Prostate gland (tissue), 2 donors: ENCODE data around the gene ASIC1. TPM values are rescaled to one million over a fixed set of nuclear protein-coding genes. Genes with fewer than 3 reads are reported as not detected.

Experiments used
- DNase-seq: peaks from one replicate; pipeline ENCODE4 v3.0.0-alpha.2; 2019; ENCODE audit warnings: low spot score
- H3K27ac ChIP-seq, 2 donors: fragments of 200-600 bp; sonication (generic); 2 replicates each; pipeline ENCODE4 v1.5.1; 2017 to 2019
- H3K27me3 ChIP-seq: fragments of 200-600 bp; sonication (generic); replicated peaks from 2 replicates; pipeline ENCODE4 v1.5.1; 2019; ENCODE audit not compliant: insufficient read depth
- H3K36me3 ChIP-seq, 2 donors: fragments of 200-600 bp; sonication (generic); 1 replicate in 1 of 2; 2 replicates in 1 of 2; pipeline versions ENCODE4 v1.5.1 to v1.8.1; 2017 to 2019
- H3K4me1 ChIP-seq: fragments of 200-600 bp; sonication (generic); replicated peaks from 2 replicates; pipeline ENCODE4 v1.5.1; 2019
- H3K4me3 ChIP-seq, 2 donors: fragments of 200-600 bp; sonication (generic); 2 replicates each; pipeline ENCODE4 v1.5.1; 2017 to 2019
- H3K9me3 ChIP-seq: fragments of 200-600 bp; sonication (generic); 2 replicates; pipeline ENCODE4 v1.5.1; 2017
- POLR2A ChIP-seq: fragments of 450-650 bp; IDR thresholded peaks from one replicate; pipeline ENCODE4 v1.6.1; 2016; ENCODE audit warnings: antibody characterized with exemption, mild to moderate bottlenecking
- POLR2AphosphoS5 ChIP-seq: sonication (generic); formaldehyde crosslinking; IDR thresholded peaks from one replicate; pipeline ENCODE4 v1.6.1; 2017; ENCODE audit warnings: antibody characterized with exemption
- WGBS: methylation state at CpG from one replicate; pipeline ENCODE4 v1.1.5; 2018; 5-methylcytosine and 5-hydroxymethylcytosine counted together
- intact Hi-C: fragments of 100-400 bp; cut with DNase I; formaldehyde crosslinking; loops from one replicate; pipeline ENCODE4 v1.14.2; 2022
- total RNA-seq, 2 donors: library from RNA; depleted of rRNA; stranded (reverse); fragments of >200 nt; gene quantifications; one replicate each; pipeline ENCODE4 v1.1.0, GENCODE V29; 2016
- TF ChIP-seq, protein P1 (sequence below), 4 experiments: fragments of 200-600 bp in 2 of 4; fragments of 450-650 bp in 2 of 4; sonication (generic) in 2 of 4; IDR thresholded peaks; 1 replicate in 3 of 4; 2 replicates in 1 of 4; pipeline ENCODE4 v1.5.1; 2016 to 2019; ENCODE audit warnings: antibody characterized with exemption in 4 of 4, mild to moderate bottlenecking in 2 of 4, moderate library complexity in 2 of 4

ASIC1 gene
- total RNA-seq, 2 donors from 2014 or later: 2.7 to 3.2 TPM

- Histone ChIP-seq H3K9me3 (no peaks in the 10 kb centered on the region), H3K27ac (no peak overlapping the region), H3K4me3 (no peak overlapping the region), H3K4me1 (no peaks in the 10 kb centered on the region), H3K36me3 (peaks cover 9 to 10% of the 10 kb centered on the region in 2 donors), H3K27me3 (no peaks in the 10 kb centered on the region)
- 91% methylated on average over 5 of the region's 5 CpGs for WGBS
- intact Hi-C loops: no loop called here
- no peak for DNase-seq
- no peak for TF ChIP-seq POLR2A
- TF ChIP-seq POLR2AphosphoS5: no peak
- TF ChIP-seq, protein P1, sequence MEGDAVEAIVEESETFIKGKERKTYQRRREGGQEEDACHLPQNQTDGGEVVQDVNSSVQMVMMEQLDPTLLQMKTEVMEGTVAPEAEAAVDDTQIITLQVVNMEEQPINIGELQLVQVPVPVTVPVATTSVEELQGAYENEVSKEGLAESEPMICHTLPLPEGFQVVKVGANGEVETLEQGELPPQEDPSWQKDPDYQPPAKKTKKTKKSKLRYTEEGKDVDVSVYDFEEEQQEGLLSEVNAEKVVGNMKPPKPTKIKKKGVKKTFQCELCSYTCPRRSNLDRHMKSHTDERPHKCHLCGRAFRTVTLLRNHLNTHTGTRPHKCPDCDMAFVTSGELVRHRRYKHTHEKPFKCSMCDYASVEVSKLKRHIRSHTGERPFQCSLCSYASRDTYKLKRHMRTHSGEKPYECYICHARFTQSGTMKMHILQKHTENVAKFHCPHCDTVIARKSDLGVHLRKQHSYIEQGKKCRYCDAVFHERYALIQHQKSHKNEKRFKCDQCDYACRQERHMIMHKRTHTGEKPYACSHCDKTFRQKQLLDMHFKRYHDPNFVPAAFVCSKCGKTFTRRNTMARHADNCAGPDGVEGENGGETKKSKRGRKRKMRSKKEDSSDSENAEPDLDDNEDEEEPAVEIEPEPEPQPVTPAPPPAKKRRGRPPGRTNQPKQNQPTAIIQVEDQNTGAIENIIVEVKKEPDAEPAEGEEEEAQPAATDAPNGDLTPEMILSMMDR (IDR thresholded peaks at IDR 0.05): no peak
Observed at GRCh38 chr12:50090391-50090790, 33.0 kb downstream of the ASIC1 start.

DNA sequence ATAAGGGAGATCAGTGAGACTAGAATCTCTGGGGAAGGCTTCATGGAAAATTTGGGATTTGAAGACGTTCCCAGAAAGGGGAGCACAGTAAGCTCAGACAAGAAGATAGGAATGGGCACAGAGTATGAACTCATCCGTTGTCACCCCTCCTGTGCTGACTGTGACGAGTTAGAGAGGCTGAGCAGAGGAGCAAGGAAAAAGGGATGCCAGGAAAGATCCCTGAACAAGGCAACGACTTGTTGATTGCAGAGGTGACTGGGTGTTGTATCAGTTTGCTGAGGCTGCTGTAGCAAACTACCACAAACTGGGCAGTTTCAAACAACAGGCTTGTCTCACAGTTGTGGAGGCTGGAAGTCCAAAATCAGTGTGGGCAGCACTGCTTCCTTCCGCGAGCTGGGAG, 40.6 kb downstream of the ASIC1 start:
- TF ChIP-seq, protein P1 (IDR thresholded peaks at IDR 0.05): no peak
- TF ChIP-seq POLR2A: no peak
- no peak for TF ChIP-seq POLR2AphosphoS5
- Histone ChIP-seq H3K27me3 (no peaks in the 10 kb centered on the region), H3K4me1 (no peaks in the 10 kb centered on the region), H3K36me3 (peaks cover 22 to 32% of the 10 kb centered on the region in 2 donors), H3K4me3 (no peak overlapping the region), H3K9me3 (no peaks in the 10 kb centered on the region), H3K27ac (no peak overlapping the region)
- no peak for DNase-seq
- intact Hi-C loops: no loop called here
- WGBS: 87% methylated on average over 6 of the region's 6 CpGs

DNA sequence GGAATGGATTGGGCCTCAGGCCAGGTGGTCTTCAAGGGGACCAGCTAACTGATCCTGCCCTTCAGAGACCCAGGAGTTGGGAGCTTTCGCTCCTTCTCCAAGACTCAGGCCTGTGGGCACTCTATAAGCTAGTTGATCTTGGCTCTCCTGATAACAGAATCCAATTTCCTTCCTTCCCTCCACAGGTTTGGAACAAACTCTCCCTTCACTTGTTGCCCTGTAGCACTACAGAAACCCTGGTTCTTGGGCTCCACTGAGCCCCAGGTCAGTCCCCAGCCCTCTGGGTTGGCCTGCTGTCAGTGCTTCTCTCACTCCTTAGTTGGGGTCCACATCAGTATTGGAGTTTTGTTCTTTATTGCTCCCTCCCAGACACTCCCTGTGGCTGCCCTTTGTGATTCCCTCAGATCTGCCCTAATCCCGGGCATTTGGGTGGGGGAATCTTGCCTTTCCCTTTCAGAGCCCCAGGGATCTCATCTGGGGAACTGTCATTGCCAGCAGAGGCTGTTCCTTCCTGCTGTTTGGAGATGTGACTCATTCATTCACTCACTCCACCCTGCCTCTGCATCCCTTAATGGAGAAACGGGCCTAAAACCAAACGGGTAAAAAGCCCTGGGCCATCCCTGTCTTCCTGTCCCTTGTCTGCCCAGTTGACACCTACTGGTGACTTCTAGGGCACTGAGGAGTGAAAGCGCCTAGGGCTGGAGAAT, 42.1 kb downstream of the ASIC1 start:
- Histone ChIP-seq H3K27me3 (no peaks in the 10 kb centered on the region), H3K27ac (no peak overlapping the region), H3K9me3 (no peaks in the 10 kb centered on the region), H3K36me3 (peaks cover 21 to 29% of the 10 kb centered on the region in 2 donors), H3K4me3 (no peak overlapping the region), H3K4me1 (peaks cover 5% of the 10 kb centered on the region)
- WGBS: 69% methylated on average over 5 of the region's 5 CpGs
- no peak for DNase-seq
- TF ChIP-seq POLR2A: no peak
- TF ChIP-seq, protein P1 (IDR thresholded peaks at IDR 0.05): no peak
- no peak for TF ChIP-seq POLR2AphosphoS5
- intact Hi-C loops: loop anchor here (10.0 kb wide), 1 partner anchor 215 kb away; no protein-coding TSS in a partner anchor

DNA sequence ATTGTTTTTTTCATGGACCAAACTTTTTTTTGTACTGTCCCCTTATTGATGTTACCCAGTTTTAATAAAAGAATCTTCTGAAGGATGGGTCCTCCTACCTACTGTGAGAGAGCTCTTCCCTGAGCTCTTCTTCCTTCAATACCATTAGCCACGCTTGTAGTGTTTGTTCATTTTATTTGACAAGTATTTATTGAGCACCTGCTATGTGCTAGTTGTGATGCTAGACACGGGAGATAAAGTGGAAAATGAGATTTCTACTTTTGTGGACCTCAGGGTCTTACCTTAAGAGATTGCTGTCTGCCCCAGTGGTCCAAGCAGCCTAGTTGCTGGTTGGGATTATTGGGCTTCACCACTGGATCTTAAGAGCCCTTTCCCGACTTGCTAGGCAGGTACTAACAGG, 43.2 kb downstream of the ASIC1 start:
- Histone ChIP-seq H3K36me3 (peaks cover 16 to 23% of the 10 kb centered on the region in 2 donors), H3K4me3 (no peak overlapping the region), H3K27me3 (no peaks in the 10 kb centered on the region), H3K27ac (no peak overlapping the region), H3K9me3 (no peaks in the 10 kb centered on the region), H3K4me1 (peaks cover 5% of the 10 kb centered on the region)
- 68% methylated on average over 3 of the region's 3 CpGs for WGBS
- DNase-seq: no peak
- TF ChIP-seq POLR2AphosphoS5 (no peak), POLR2A (no peak)
- TF ChIP-seq, protein P1 (IDR thresholded peaks at IDR 0.05): no peak
- intact Hi-C loops: loop anchor here (10.0 kb wide), 1 partner anchor 214 kb away; no protein-coding TSS in a partner anchor

DNA sequence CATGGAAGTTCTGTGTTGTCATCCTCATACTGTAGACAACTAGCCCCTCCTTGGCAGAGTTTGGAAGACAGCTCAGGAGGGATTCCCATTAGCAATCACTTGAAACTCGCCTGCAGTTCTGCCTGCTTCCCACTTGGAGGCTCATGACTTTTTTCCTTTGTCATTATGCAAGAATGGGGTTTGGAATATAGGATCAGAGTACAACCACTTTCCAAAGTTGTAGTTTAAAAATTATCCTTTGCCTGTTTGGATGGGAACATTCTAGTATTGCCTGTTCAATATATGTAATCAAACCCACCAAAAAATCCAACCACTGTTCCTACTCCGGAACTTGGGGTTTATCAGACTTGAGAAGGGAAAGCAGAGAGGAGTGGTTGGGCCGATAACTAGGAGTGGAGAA, 44.3 kb downstream of the ASIC1 start:
- WGBS: 75% methylated on average over 3 of the region's 3 CpGs
- no peaks in the 10 kb centered on the region for H3K9me3 ChIP-seq
- no peak overlapping the region for H3K4me3 ChIP-seq
- H3K4me1 ChIP-seq: peaks cover 5% of the 10 kb centered on the region
- H3K36me3 ChIP-seq: peaks cover 7 to 14% of the 10 kb centered on the region in 2 donors
- intact Hi-C loops: loop anchor here (10.0 kb wide), 1 partner anchor 213 kb away; no protein-coding TSS in a partner anchor
- no peak for TF ChIP-seq POLR2A
- no peak for TF ChIP-seq POLR2AphosphoS5
- TF ChIP-seq, protein P1 (IDR thresholded peaks at IDR 0.05): peak in 1 of 4 experiments; percentile 31
- H3K27me3 ChIP-seq: no peaks in the 10 kb centered on the region
- no peak for DNase-seq
- no peak overlapping the region for H3K27ac ChIP-seq
